Measurements from ENCODE around the gene WDR26.

DNA sequence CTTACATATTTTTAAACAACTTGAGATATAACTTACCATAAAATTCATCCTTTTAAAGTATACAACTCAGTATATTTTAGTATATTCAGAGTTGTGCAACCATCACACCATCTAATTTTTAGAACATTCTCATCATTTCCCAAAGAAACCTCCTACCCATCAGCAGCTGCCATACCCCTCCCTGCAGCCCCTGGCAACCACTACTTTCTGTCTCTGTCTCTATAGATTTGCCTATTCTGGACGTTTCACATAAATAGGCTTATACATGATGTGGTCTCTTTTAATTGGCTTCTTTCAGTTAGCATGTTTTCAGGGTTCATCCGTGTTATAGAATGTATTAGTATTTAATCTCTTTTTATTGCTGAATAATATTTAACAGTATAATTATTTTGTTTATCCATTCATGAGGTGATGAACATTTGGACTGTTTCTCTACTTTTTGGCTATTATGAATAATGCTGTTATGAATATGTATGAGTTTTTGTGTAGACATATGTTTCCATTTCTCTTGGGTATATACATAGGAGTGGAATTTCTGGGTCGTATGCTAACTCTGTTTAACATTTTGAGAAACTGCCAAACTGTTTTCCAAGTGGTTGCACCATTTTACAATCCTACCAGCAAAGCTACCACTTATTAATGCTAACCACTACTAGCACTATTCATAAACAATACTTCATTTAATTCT, 29.5 kb downstream of the WDR26 start:
- TF ChIP-seq YY1 (IDR thresholded peaks at IDR 0.05; ENCODE audit: insufficient read depth, insufficient read length): no peak
- no peak for TF ChIP-seq SUZ12 (IDR thresholded peaks at IDR 0.05; ENCODE audit: extremely low read depth, insufficient read depth, insufficient read length)
- no peak for TF ChIP-seq ZNF274 (IDR thresholded peaks at IDR 0.05; ENCODE audit: low read depth, low read length)

Measured in NT2/D1 (cell line).